ACC112 (cell line): ENCODE results near the gene METTL15.
"Not testable (repeated sequence)": the region's sequence is repeated elsewhere in the genome, so short reads cannot be mapped to it uniquely, and the experiment has no call there.

Experiments
- H2AFZ ChIP-seq: fragments of 200-600 bp; sonication (generic); one replicate; pipeline ENCODE4 v1.6.0; 2017; ENCODE audit warnings: antibody characterized with exemption, low read length; ENCODE audit not compliant: unreplicated experiment
- H3K27ac ChIP-seq: fragments of 200-600 bp; sonication (generic); 2 replicates; pipeline ENCODE4 v1.5.1; 2014; ENCODE audit warnings: low read depth, mild to moderate bottlenecking, antibody characterized with exemption, low read length, moderate library complexity
- H3K27me3 ChIP-seq: fragments of 200-600 bp; sonication (generic); 2 replicates; pipeline ENCODE4 v1.6.1; 2014; ENCODE audit warnings: mild to moderate bottlenecking, antibody characterized with exemption, low read length, moderate library complexity, mixed read lengths; ENCODE audit not compliant: insufficient read depth
- H3K36me3 ChIP-seq: fragments of 200-600 bp; sonication (generic); 2 replicates; pipeline ENCODE4 v1.6.1; 2016; ENCODE audit warnings: mild to moderate bottlenecking, antibody characterized with exemption, low read length, moderate library complexity, mixed read lengths; ENCODE audit not compliant: insufficient read depth
- H3K4me1 ChIP-seq: fragments of 200-600 bp; sonication (generic); one replicate; pipeline ENCODE4 v1.6.1; 2016; ENCODE audit warnings: low read length, mixed read lengths; ENCODE audit not compliant: insufficient read depth, unreplicated experiment, control insufficient read depth
- H3K4me3 ChIP-seq: fragments of 200-600 bp; sonication (generic); 2 replicates; pipeline ENCODE4 v1.5.1; 2014; ENCODE audit warnings: mild to moderate bottlenecking, low read depth, low read length
- H3K79me2 ChIP-seq: fragments of 200-600 bp; sonication (generic); one replicate; pipeline ENCODE4 v1.6.0; 2016; ENCODE audit warnings: low read length; ENCODE audit not compliant: control insufficient read depth, unreplicated experiment, insufficient read depth

Gene METTL15

DNA sequence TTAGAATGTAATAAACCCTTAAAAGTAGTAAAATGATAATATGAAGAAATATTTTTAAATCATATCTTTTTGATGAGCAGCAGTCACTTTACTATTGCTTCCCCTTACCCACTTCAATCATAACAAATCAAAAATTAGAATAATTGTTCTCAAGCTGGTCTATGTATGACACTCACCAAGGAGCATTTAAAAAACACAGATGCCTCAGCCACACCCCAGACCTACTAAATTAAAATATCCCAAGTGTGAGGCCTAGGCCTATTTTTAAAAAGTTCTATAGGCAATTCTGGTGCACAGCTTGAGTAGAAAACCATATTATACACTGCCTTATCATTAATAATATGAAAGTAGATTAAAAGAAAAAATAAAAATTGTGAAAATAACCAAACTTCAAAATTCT, 15.4 kb upstream of the METTL15 start:
- H3K27me3 ChIP-seq = no peaks in the 10 kb centered on the region
- peaks cover 18% of the 10 kb centered on the region for H3K4me1 ChIP-seq
- H2AFZ ChIP-seq = no peak overlapping the region
- no peak overlapping the region for H3K27ac ChIP-seq
- H3K36me3 ChIP-seq = peaks cover 17% of the 10 kb centered on the region
- H3K79me2 ChIP-seq = peaks cover 15% of the 10 kb centered on the region
- no peak overlapping the region for H3K4me3 ChIP-seq

DNA sequence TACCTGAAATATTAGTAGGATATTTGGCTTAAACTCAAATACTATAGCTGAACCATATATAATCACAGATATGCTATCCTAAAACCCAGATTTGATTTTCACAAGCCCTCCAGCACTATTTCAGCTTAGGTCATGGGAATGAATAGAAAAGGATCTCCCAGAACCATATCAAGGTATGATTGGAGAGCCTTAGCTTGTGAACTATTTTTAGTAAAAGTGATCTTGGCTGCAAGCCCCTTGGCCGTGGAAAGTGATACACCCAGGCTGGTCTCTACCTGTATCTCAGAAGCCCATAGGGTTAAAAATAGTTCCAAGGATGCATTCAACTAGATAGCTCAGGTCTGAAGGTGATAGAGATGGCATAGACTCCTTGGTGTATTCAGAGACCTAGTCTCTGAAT, 9.9 kb upstream of the METTL15 start:
- H3K36me3 ChIP-seq = peaks cover 9% of the 10 kb centered on the region
- H2AFZ ChIP-seq = no peak overlapping the region
- no peaks in the 10 kb centered on the region for H3K27me3 ChIP-seq
- no peak overlapping the region for H3K27ac ChIP-seq
- H3K4me1 ChIP-seq = peaks cover 16% of the 10 kb centered on the region
- peaks cover 65% of the 10 kb centered on the region for H3K79me2 ChIP-seq
- no peak overlapping the region for H3K4me3 ChIP-seq

GRCh38 chr11:28099715-28100114, 8.5 kb upstream of the METTL15 start:
- Histone ChIP-seq H2AFZ (no peak overlapping the region), H3K36me3 (peaks cover 5% of the 10 kb centered on the region; the same call in 1 of the 2 replicates), H3K4me1 (peaks cover 28% of the 10 kb centered on the region), H3K79me2 (peaks cover 76% of the 10 kb centered on the region), H3K27me3 (no peaks in the 10 kb centered on the region), H3K27ac (no peak overlapping the region), H3K4me3 (no peak overlapping the region)

GRCh38 chr11:28100665-28101064, 7.5 kb upstream of the METTL15 start:
- Histone ChIP-seq H3K27ac (no peak overlapping the region), H3K36me3 (peaks cover 5% of the 10 kb centered on the region; the same call in 1 of the 2 replicates), H3K79me2 (peaks cover 85% of the 10 kb centered on the region), H3K4me3 (no peak overlapping the region), H3K4me1 (peaks cover 35% of the 10 kb centered on the region), H3K27me3 (no peaks in the 10 kb centered on the region), H2AFZ (no peak overlapping the region)

- H3K36me3 ChIP-seq, H2AFZ ChIP-seq, H3K27me3 ChIP-seq, H3K27ac ChIP-seq, H3K4me3 ChIP-seq: not testable (repeated sequence)
- Histone ChIP-seq H3K4me1 (peaks cover 46% of the 10 kb centered on the region), H3K79me2 (peaks cover 92% of the 10 kb centered on the region)
These were observed 5.9 kb upstream of the METTL15 start for GRCh38 chr11:28102300-28102699.

GRCh38 chr11:28104425-28104824, 3.8 kb upstream of the METTL15 start:
- Histone ChIP-seq H3K27me3 (no peaks in the 10 kb centered on the region), H2AFZ (no peak overlapping the region), H3K4me3 (peak overlapping the region; percentile 15; the same call in 1 of the 2 replicates), H3K36me3 (no peaks in the 10 kb centered on the region), H3K79me2 (peaks cover 92% of the 10 kb centered on the region), H3K4me1 (peaks cover 50% of the 10 kb centered on the region), H3K27ac (no peak overlapping the region)

- Histone ChIP-seq H3K4me1 (peaks cover 54% of the 10 kb centered on the region), H3K79me2 (peaks cover 90% of the 10 kb centered on the region), H3K4me3 (peak overlapping the region; percentile 15; the same call in 1 of the 2 replicates), H3K36me3 (no peaks in the 10 kb centered on the region), H3K27me3 (no peaks in the 10 kb centered on the region), H2AFZ (no peak overlapping the region), H3K27ac (no peak overlapping the region)
These were observed 3.2 kb upstream of the METTL15 start for GRCh38 chr11:28104984-28105383.

- Histone ChIP-seq H3K27me3 (no peaks in the 10 kb centered on the region), H2AFZ (peak overlapping the region; percentile 52), H3K4me1 (peaks cover 55% of the 10 kb centered on the region), H3K79me2 (peaks cover 89% of the 10 kb centered on the region), H3K4me3 (peak overlapping the region; percentile 94), H3K27ac (peak overlapping the region; percentile 21; the same call in 1 of the 2 replicates), H3K36me3 (no peaks in the 10 kb centered on the region)
These were observed 2.3 kb upstream of the METTL15 start for GRCh38 chr11:28105869-28106268.

GRCh38 chr11:28106353-28107043, 1.7 kb upstream of the METTL15 start:
- peak overlapping the region; percentile 52 for H2AFZ ChIP-seq
- H3K27ac ChIP-seq = peak overlapping the region; percentile 96
- peaks cover 61% of the 10 kb centered on the region for H3K4me1 ChIP-seq

GRCh38 chr11:28107191-28107749, 918 bp upstream of the METTL15 start:
- peak overlapping the region; percentile 40 for H2AFZ ChIP-seq
- H3K27me3 ChIP-seq = no peaks in the 10 kb centered on the region
- peak overlapping the region; percentile 96 for H3K27ac ChIP-seq
- peaks cover 90% of the 10 kb centered on the region for H3K79me2 ChIP-seq
- peaks cover 61% of the 10 kb centered on the region for H3K4me1 ChIP-seq
- no peaks in the 10 kb centered on the region; the same call in 1 of the 2 replicates for H3K36me3 ChIP-seq
- H3K4me3 ChIP-seq = peak overlapping the region; percentile 94

More at GRCh38 chr11:28106353-28107043, 1.7 kb upstream of the METTL15 start:
- Histone ChIP-seq H3K27me3 (no peaks in the 10 kb centered on the region), H3K36me3 (no peaks in the 10 kb centered on the region), H3K79me2 (peaks cover 90% of the 10 kb centered on the region), H3K4me3 (peak overlapping the region; percentile 94)

DNA sequence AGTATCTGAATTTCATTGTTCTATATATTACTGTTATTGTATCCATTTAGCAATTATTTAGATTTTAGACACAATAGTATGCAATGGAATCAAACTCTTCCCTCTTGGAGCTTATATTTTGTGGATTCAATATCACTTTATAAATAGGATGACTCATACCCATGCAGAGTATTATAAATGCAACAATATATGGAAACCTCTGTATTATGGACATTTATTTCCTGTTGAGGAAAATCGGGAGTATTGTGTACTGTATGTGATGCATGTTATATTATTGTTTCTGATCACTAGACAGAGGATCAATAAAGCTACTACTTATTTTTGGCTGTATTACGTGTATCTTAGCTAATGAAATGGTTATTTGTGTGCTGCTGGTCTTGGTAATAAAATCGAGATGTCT, 770 bp downstream of the METTL15 start:
- peaks cover 48% of the 10 kb centered on the region for H3K4me1 ChIP-seq
- peak overlapping the region; percentile 94 for H3K4me3 ChIP-seq
- H2AFZ ChIP-seq = peak overlapping the region; percentile 60
- peak overlapping the region; percentile 88 for H3K27ac ChIP-seq
- no peaks in the 10 kb centered on the region; the same call in none of the 2 replicates for H3K36me3 ChIP-seq
- no peaks in the 10 kb centered on the region for H3K27me3 ChIP-seq
- H3K79me2 ChIP-seq = peaks cover 79% of the 10 kb centered on the region
